CD4-positive, alpha-beta T cell (primary cell): ENCODE results near the gene KRT20. TPM values are rescaled to one million over a fixed set of nuclear protein-coding genes. Genes with fewer than 3 reads are reported as not detected.

ENCODE experiments used
- ATAC-seq: fragments of 200-7000 bp; cut with Tn5 transposase; one replicate; pipeline ENCODE4 v1.10.0; 2022; ENCODE audit warnings: mild to moderate bottlenecking; ENCODE audit not compliant: poor library complexity
- CTCF ChIA-PET: fragments of 350-600 bp; sonication (Branson Sonifier 250); formaldehyde crosslinking; loops from one replicate; lab custom pipeline; 2021; ENCODE audit warnings: antibody characterized with exemption, inconsistent platforms; lab: Charles Lee
- POLR2A ChIA-PET: fragments of 350-600 bp; sonication (Branson Sonifier 250); formaldehyde crosslinking; loops from one replicate; lab custom pipeline; 2021; ENCODE audit warnings: antibody characterized with exemption, inconsistent platforms; lab: Charles Lee
- DNase-seq, 14 experiments: peaks; one replicate each; pipeline ENCODE4 v3.0.0-alpha.2; 2013 to 2020; ENCODE audit warnings: mixed read lengths in 2 of 14
- H3K27ac ChIP-seq, 2 donors: one replicate each; pipeline versions ENCODE4 v1.5.1 to v1.7.0; 2013; ENCODE audit warnings: low read length in 2 of 2, low read depth in 1 of 2, mild to moderate bottlenecking in 1 of 2
- H3K27me3 ChIP-seq, 2 experiments: 1 replicate in 1 of 2; 2 replicates in 1 of 2; pipeline versions ENCODE4 v1.6.1 to v1.7.0; 2013; ENCODE audit warnings: low read length in 2 of 2, control low read depth in 1 of 2, mild to moderate bottlenecking in 1 of 2, moderate library complexity in 1 of 2; ENCODE audit not compliant: insufficient read depth in 2 of 2, control insufficient read depth in 1 of 2
- H3K36me3 ChIP-seq: one replicate; pipeline ENCODE4 v1.6.1; 2013; ENCODE audit warnings: low read length, control low read depth; ENCODE audit not compliant: insufficient read depth
- H3K4me1 ChIP-seq: one replicate; pipeline ENCODE4 v1.6.1; 2013; ENCODE audit warnings: low read length, control low read depth; ENCODE audit not compliant: insufficient read depth
- H3K4me3 ChIP-seq: one replicate; pipeline ENCODE4 v1.5.1; 2013; ENCODE audit warnings: mild to moderate bottlenecking, low read length, moderate library complexity
- H3K9me3 ChIP-seq, 2 experiments: 1 replicate in 1 of 2; 2 replicates in 1 of 2; pipeline versions ENCODE4 v1.6.1 to v1.7.0; 2013; ENCODE audit warnings: low read length in 2 of 2, mild to moderate bottlenecking in 2 of 2, control low read depth in 1 of 2, moderate library complexity in 1 of 2; ENCODE audit not compliant: control insufficient read depth in 1 of 2, insufficient read depth in 1 of 2
- H3K27ac Mint-ChIP-seq: one replicate; pipeline ENCODE4 v1.8.0; 2020; ENCODE audit warnings: mixed read lengths
- H3K27me3 Mint-ChIP-seq: one replicate; pipeline ENCODE4 v1.8.0; 2021; ENCODE audit warnings: mixed read lengths
- H3K36me3 Mint-ChIP-seq: one replicate; pipeline ENCODE4 v1.8.0; 2021; ENCODE audit warnings: low read depth, mixed read lengths
- H3K4me1 Mint-ChIP-seq: one replicate; pipeline ENCODE4 v1.8.0; 2021; ENCODE audit warnings: low read depth, mixed read lengths
- H3K4me3 Mint-ChIP-seq: one replicate; pipeline ENCODE4 v1.8.0; 2020; ENCODE audit warnings: mild to moderate bottlenecking, mixed read lengths
- H3K9me3 Mint-ChIP-seq: one replicate; pipeline ENCODE4 v1.8.0; 2020; ENCODE audit warnings: mixed read lengths
- CTCF ChIP-seq: fragments of 200-600 bp; IDR thresholded peaks from one replicate; pipeline ENCODE4 v1.8.0; 2022; ENCODE audit warnings: antibody characterized with exemption, mild to moderate bottlenecking
- intact Hi-C, 2 experiments: fragments of 100-400 bp; cut with DNase I in 1 of 2; cut with micrococcal nuclease in 1 of 2; formaldehyde crosslinking; loops; one replicate each; pipeline versions ENCODE4 v1.15.1 to v1.9.0; 2023 to 2025; cut with DNase I, micrococcal nuclease
- total RNA-seq, 174 experiments: library from RNA in 2 of 174; stranded (reverse) in 2 of 174; gene quantifications; one replicate each; pipeline ENCODE4 v1.2.3 and lab custom pipeline; 2021 to 2026

The KRT20 gene
- total RNA-seq, 2 experiments from 2014 or later, result not detected

GRCh38 chr17:40883626-40884334 lies 1.3 kb downstream of the KRT20 start:
- Histone ChIP-seq H3K9me3 (no peaks in the 10 kb centered on the region), H3K36me3 (no peaks in the 10 kb centered on the region), H3K27me3 (peaks cover 4 to 14% of the 10 kb centered on the region in 2 experiments), H3K27ac (no peak overlapping the region), H3K4me3 (no peak overlapping the region), H3K4me1 (no peaks in the 10 kb centered on the region)
- no peak overlapping the region for H3K27ac Mint-ChIP-seq
- ATAC-seq (no peak), DNase-seq (no peak)
- H3K36me3 Mint-ChIP-seq, result no peaks in the 10 kb centered on the region
- ChIA-PET CTCF (interaction anchor here (1.0 kb wide), 1 partner anchor 665 kb away, joined by 3 read pairs; no protein-coding TSS in a partner anchor), POLR2A (no interaction called here)
- H3K4me1 Mint-ChIP-seq, result no peaks in the 10 kb centered on the region
- H3K27me3 Mint-ChIP-seq, result peaks cover 39% of the 10 kb centered on the region
- intact Hi-C loops, result no loop called here
- H3K4me3 Mint-ChIP-seq, result no peak overlapping the region
- TF ChIP-seq CTCF, result no peak
- H3K9me3 Mint-ChIP-seq, result no peaks in the 10 kb centered on the region

- Histone ChIP-seq H3K27ac (no peak overlapping the region), H3K4me3 (no peak overlapping the region), H3K36me3 (no peaks in the 10 kb centered on the region), H3K27me3 (peaks cover 4 to 7% of the 10 kb centered on the region in 2 experiments), H3K4me1 (no peaks in the 10 kb centered on the region), H3K9me3 (no peaks in the 10 kb centered on the region)
- Mint-ChIP-seq H3K9me3 (no peaks in the 10 kb centered on the region), H3K27me3 (peaks cover 31% of the 10 kb centered on the region), H3K36me3 (no peaks in the 10 kb centered on the region), H3K27ac (no peak overlapping the region), H3K4me3 (no peak overlapping the region), H3K4me1 (no peaks in the 10 kb centered on the region)
- intact Hi-C loops, result no loop called here
- TF ChIP-seq CTCF, result no peak
- DNase-seq (no peak), ATAC-seq (no peak)
- CTCF ChIA-PET, result no interaction called here
- POLR2A ChIA-PET, result no interaction called here
Observed at GRCh38 chr17:40883031-40883430, 2.0 kb downstream of the KRT20 start.

- no peak for DNase-seq
- H3K4me3 Mint-ChIP-seq, result no peak overlapping the region
- no peaks in the 10 kb centered on the region for H3K36me3 Mint-ChIP-seq
- H3K9me3 ChIP-seq, result no peaks in the 10 kb centered on the region
- H3K27me3 Mint-ChIP-seq, result peaks cover 10% of the 10 kb centered on the region
- ChIA-PET POLR2A (no interaction called here), CTCF (no interaction called here)
- no peaks in the 10 kb centered on the region for H3K4me1 Mint-ChIP-seq
- H3K4me1 ChIP-seq, result no peaks in the 10 kb centered on the region
- no peaks in the 10 kb centered on the region for H3K27me3 ChIP-seq
- intact Hi-C loops, result no loop called here
- no peak overlapping the region for H3K27ac ChIP-seq
- no peak overlapping the region for H3K4me3 ChIP-seq
- no peaks in the 10 kb centered on the region for H3K36me3 ChIP-seq
- no peaks in the 10 kb centered on the region for H3K9me3 Mint-ChIP-seq
- ATAC-seq, result no peak
- TF ChIP-seq CTCF, result no peak
- H3K27ac Mint-ChIP-seq, result no peak overlapping the region
Observed at GRCh38 chr17:40879026-40879425, 6.0 kb downstream of the KRT20 start.
